OCI-LY7 (cell line): Measurements from ENCODE around the gene RASGRP4. TPM values are rescaled to one million over a fixed set of nuclear protein-coding genes. Genes with fewer than 3 reads are reported as not detected.
A peak's percentile ranks its signal among the peaks of the same experiment; 100 is the strongest.

Experiments
- BruUV-seq: library from RNA; stranded (reverse); fragments of 400-500 nt; replicated peaks from 2 replicates; lab custom pipeline; 2021; lab: Mats Ljungman, UMichigan
- CTCF ChIA-PET: fragments of 300-600 bp; sonication (Branson Sonifier 250); formaldehyde crosslinking; loops from one replicate; lab custom pipeline; 2022; ENCODE audit warnings: antibody characterized with exemption; ENCODE audit not compliant: unreplicated experiment; lab: Charles Lee
- POLR2A ChIA-PET: fragments of 300-600 bp; sonication (Branson Sonifier 250); formaldehyde crosslinking; loops from one replicate; lab custom pipeline; 2022; ENCODE audit warnings: antibody characterized with exemption; lab: Charles Lee
- DNase-seq: peaks from one replicate; pipeline ENCODE4 v3.0.0-alpha.2; 2015; ENCODE audit warnings: low spot score
- H2AFZ ChIP-seq: fragments of 200-600 bp; sonication (generic), shearing (Covaris generic); 2 replicates; pipeline ENCODE4 v1.6.1; 2014; ENCODE audit warnings: mild to moderate bottlenecking, antibody characterized with exemption, low read length, moderate library complexity
- H3K27ac ChIP-seq: fragments of 200-600 bp; sonication (generic); 2 replicates; pipeline ENCODE4 v1.5.1; 2014; ENCODE audit warnings: mixed run types, low read depth, mild to moderate bottlenecking, moderate library complexity, low read length, inconsistent platforms; ENCODE audit not compliant: poor library complexity, severe bottlenecking
- H3K36me3 ChIP-seq: fragments of 200-600 bp; sonication (generic); 2 replicates; pipeline ENCODE4 v1.6.1; 2014; ENCODE audit warnings: mild to moderate bottlenecking, antibody characterized with exemption, low read length, moderate library complexity, mixed read lengths; ENCODE audit not compliant: insufficient read depth
- H3K4me1 ChIP-seq: fragments of 200-600 bp; sonication (generic); 2 replicates; pipeline ENCODE4 v1.5.1; 2014; ENCODE audit warnings: mild to moderate bottlenecking, low read length; ENCODE audit not compliant: insufficient read depth, poor library complexity, severe bottlenecking
- H3K4me2 ChIP-seq: fragments of 200-600 bp; sonication (generic); 2 replicates; pipeline ENCODE4 v1.6.1; 2014; ENCODE audit warnings: mild to moderate bottlenecking, low read length
- H3K4me3 ChIP-seq: fragments of 200-600 bp; sonication (generic); 2 replicates; pipeline ENCODE4 v1.5.1; 2014; ENCODE audit warnings: mild to moderate bottlenecking, low read depth, low read length; ENCODE audit not compliant: poor library complexity, severe bottlenecking
- H3K79me2 ChIP-seq: fragments of 200-600 bp; sonication (generic); 2 replicates; pipeline ENCODE4 v1.6.1; 2016; ENCODE audit warnings: low read depth, mild to moderate bottlenecking, low read length, moderate library complexity, mixed read lengths; ENCODE audit not compliant: insufficient read depth
- H3K9me2 ChIP-seq: fragments of 200-600 bp; sonication (generic); 2 replicates; pipeline ENCODE4 v1.6.1; 2016; ENCODE audit warnings: mild to moderate bottlenecking, low read length, mixed read lengths; ENCODE audit not compliant: insufficient read depth
- H3K9me3 ChIP-seq: fragments of 200-600 bp; sonication (generic); 2 replicates; pipeline ENCODE4 v1.6.1; 2014; ENCODE audit warnings: mild to moderate bottlenecking, mixed run types, low read length, mixed read lengths
- H4K20me1 ChIP-seq: fragments of 200-600 bp; sonication (generic); 2 replicates; pipeline ENCODE4 v1.6.1; 2014; ENCODE audit warnings: mild to moderate bottlenecking, antibody characterized with exemption, low read length, moderate library complexity, mixed read lengths; ENCODE audit not compliant: insufficient read depth
- EZH2phosphoT487 ChIP-seq: fragments of 200-600 bp; sonication (generic); IDR thresholded peaks from 2 replicates; pipeline ENCODE4 v1.6.1; 2018; ENCODE audit warnings: low read depth, borderline replicate concordance, mild to moderate bottlenecking, mixed run types, antibody characterized with exemption, low read length, moderate library complexity, mixed read lengths
- intact Hi-C: fragments of 100-400 bp; cut with micrococcal nuclease; formaldehyde crosslinking; loops from one replicate; pipeline ENCODE4 v1.10.0; 2022; ENCODE audit not compliant: unreplicated experiment
- total RNA-seq, 2 experiments: library from RNA; depleted of rRNA in 1 of 2; stranded (reverse); fragments of >200 nt in 1 of 2; shearing (Covaris generic) in 1 of 2; gene quantifications; 2 replicates each; pipeline ENCODE4 v1.2.3, GENCODE V29; 2014 to 2022
- TF ChIP-seq, protein P1 (sequence below): fragments of 200-600 bp; sonication (generic); conservative IDR thresholded peaks from 2 replicates; pipeline ENCODE4 v1.5.1; 2014; ENCODE audit warnings: mild to moderate bottlenecking, antibody characterized with exemption, low read length, moderate library complexity, mixed read lengths

The RASGRP4 gene
- total RNA-seq, 2 experiments from 2014 or later: not detected

DNA sequence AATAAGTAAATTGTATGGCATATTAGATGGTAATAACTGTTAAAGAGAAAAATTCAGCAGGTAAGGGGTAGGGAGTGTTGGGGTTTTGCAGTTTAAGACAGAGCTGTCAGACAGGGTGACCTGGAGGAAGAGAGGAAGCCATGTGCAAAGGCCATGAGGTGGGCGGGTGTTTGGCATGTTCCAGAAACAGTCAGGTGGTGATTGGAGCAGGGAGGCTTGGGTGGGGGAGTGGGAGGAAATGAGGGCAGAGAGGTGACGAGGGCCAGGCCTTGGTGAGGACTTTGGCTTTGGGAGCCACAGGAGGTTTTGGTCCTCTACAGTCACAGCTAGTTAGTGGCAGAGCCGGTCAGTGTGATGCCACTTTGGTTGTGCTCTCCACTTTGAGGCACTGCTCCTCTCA is 27.6 kb upstream of the RASGRP4 start:
- Histone ChIP-seq H3K4me1 (no peaks in the 10 kb centered on the region), H3K9me3 (no peaks in the 10 kb centered on the region), H3K27ac (no peak overlapping the region), H3K4me3 (no peak overlapping the region), H3K9me2 (no peaks in the 10 kb centered on the region), H3K79me2 (no peaks in the 10 kb centered on the region), H3K4me2 (no peak overlapping the region), H3K36me3 (no peaks in the 10 kb centered on the region), H4K20me1 (no peaks in the 10 kb centered on the region), H2AFZ (no peak overlapping the region)
- ChIA-PET CTCF (interaction anchor here (1.0 kb wide), 1 partner anchor 51 kb away, joined by 3 read pairs; the partner anchor contains the start of gene FAM98C), POLR2A (no interaction called here)
- intact Hi-C loops: no loop called here
- TF ChIP-seq, protein P1, sequence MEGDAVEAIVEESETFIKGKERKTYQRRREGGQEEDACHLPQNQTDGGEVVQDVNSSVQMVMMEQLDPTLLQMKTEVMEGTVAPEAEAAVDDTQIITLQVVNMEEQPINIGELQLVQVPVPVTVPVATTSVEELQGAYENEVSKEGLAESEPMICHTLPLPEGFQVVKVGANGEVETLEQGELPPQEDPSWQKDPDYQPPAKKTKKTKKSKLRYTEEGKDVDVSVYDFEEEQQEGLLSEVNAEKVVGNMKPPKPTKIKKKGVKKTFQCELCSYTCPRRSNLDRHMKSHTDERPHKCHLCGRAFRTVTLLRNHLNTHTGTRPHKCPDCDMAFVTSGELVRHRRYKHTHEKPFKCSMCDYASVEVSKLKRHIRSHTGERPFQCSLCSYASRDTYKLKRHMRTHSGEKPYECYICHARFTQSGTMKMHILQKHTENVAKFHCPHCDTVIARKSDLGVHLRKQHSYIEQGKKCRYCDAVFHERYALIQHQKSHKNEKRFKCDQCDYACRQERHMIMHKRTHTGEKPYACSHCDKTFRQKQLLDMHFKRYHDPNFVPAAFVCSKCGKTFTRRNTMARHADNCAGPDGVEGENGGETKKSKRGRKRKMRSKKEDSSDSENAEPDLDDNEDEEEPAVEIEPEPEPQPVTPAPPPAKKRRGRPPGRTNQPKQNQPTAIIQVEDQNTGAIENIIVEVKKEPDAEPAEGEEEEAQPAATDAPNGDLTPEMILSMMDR: no peak
- no peak for TF ChIP-seq EZH2phosphoT487
- no TSS peak for BruUV-seq
- DNase-seq: no peak

DNA sequence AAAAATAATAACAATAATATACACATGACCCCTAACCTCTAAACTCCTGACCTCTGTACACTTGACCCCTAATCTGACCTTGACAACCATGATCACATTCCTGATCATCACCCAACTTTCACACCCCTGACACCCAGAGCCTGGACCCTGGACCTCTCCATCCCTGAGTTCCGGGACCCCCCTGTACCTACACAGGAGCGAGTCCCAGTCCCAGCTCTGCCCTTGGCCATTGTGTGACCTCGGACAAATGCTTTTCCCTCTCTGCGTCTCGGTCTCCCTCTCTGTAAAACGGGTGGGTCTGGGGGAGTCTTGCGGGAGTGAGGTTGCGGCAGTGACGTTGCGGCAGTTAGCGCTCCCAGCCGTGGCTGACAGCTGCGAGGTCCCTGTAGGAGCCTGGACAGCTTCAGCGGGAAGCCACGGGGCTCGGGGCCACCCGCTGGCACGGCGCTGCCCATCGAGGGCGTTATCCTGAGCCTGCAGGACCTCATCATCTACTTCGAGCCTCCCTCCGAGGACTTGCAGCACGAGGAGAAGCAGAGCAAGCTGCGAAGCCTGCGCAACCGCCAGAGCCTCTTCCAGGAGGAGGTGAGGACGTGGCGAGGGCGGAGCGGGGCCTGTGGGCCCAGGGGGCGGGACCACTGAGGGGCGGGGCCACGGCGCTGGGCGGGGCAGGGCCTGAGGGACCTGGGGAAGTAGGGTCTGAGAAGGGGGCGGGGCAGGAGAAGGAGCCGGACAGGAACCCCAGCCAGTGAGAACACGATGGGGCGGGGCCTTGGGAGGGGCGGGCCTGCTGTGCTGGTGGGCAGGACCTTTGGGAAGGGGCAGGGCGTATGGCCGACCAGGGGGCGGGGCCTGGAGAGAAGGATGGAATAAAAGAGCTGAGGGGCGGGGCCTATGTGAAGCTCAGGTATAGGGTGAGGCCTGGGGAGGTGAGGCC is 26.7 kb upstream of the RASGRP4 start:
- Histone ChIP-seq H3K4me2 (no peak overlapping the region), H3K27ac (no peak overlapping the region), H3K4me3 (no peak overlapping the region), H3K36me3 (no peaks in the 10 kb centered on the region), H4K20me1 (no peaks in the 10 kb centered on the region), H3K9me3 (no peaks in the 10 kb centered on the region), H3K9me2 (no peaks in the 10 kb centered on the region), H2AFZ (no peak overlapping the region), H3K79me2 (no peaks in the 10 kb centered on the region), H3K4me1 (no peaks in the 10 kb centered on the region)
- CTCF ChIA-PET: interaction anchor here (1.0 kb wide), 1 partner anchor 50 kb away, joined by 3 read pairs; the partner anchor contains the start of gene FAM98C
- intact Hi-C loops: no loop called here
- DNase-seq: peak; percentile 63
- no TSS peak for BruUV-seq
- TF ChIP-seq EZH2phosphoT487: no peak
- TF ChIP-seq, protein P1: no peak
- POLR2A ChIA-PET: no interaction called here

DNA sequence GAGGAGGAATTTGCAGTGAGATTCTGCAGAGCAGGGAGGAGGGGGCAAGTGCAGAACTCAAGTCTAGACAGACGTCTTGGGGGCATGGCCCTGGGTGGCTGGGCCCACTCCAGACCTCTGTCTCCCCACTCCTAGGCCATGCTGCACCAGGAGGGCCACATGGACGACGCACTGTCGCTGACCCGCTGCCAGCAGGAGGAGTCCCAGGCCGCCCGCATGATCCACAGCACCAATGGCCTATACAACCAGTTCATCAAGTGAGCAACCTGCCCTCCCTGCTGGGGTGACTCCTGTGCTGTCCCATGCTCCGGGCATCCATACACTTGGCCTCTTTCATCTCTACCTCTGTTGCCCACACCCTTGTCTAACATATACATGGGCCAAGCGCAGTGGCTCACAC is 25.6 kb upstream of the RASGRP4 start:
- no TSS peak for BruUV-seq
- H3K27ac ChIP-seq: no peak overlapping the region
- H3K79me2 ChIP-seq: no peaks in the 10 kb centered on the region
- H2AFZ ChIP-seq: no peak overlapping the region
- ChIA-PET CTCF (no interaction called here), POLR2A (no interaction called here)
- TF ChIP-seq, protein P1: no peak
- no peak for TF ChIP-seq EZH2phosphoT487
- H3K9me2 ChIP-seq: no peaks in the 10 kb centered on the region
- intact Hi-C loops: no loop called here
- no peak overlapping the region for H3K4me2 ChIP-seq
- DNase-seq: no peak
- H3K36me3 ChIP-seq: no peaks in the 10 kb centered on the region
- H4K20me1 ChIP-seq: no peaks in the 10 kb centered on the region
- H3K4me3 ChIP-seq: no peak overlapping the region
- H3K9me3 ChIP-seq: no peaks in the 10 kb centered on the region
- no peaks in the 10 kb centered on the region for H3K4me1 ChIP-seq
